ENCODE data around the gene PCID2. TPM values are rescaled to one million over a fixed set of nuclear protein-coding genes. Genes with fewer than 3 reads are reported as not detected.

Gene PCID2
- total and polyA plus RNA-seq, 2 of the 13 experiments (the other 11 are each of a cell fraction or from before 2014, with no cell fraction given) = 65.0 to 111 TPM

DNA sequence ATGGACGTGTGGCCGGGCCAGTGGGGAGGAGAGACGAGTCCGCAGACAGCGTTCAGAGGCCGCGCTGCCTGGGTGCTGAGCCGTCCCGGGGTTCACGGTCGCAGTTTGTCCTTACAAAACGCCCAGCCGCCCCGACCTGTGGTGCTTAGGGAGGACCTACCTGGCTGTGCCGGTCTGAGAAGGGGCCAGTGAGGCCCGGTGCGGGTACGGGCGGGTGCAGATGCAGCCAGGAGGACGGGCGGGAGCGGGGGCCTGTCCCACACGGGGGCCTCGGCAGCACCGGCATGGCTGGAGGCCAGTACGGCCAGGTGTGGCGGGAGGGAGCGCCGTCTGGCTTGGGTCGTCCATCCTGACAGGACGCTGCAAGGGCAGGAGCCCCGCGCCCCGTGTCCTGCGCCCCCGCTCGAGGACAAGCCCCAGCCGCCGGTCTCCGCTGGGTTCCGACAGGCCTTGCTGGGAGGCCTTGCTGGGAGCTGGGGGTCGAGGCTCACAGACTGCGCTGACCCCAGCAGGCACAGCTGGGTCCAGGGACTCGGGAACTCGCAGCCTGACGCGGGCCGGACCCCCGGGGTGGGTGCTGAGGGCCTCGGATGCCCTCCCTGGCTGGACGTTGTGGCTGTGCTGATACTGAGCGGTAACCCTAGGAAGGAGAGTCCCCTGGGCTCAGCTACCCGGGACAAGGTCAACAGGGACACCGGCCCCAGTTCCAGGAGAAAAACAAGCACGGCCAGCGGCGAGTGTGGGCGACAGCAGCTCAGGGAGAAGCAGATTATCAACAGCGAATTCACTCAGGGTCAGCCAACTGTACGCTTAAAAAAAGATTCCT lies 55.3 kb downstream of the PCID2 start (continued):
- TF ChIP-seq, protein P1, sequence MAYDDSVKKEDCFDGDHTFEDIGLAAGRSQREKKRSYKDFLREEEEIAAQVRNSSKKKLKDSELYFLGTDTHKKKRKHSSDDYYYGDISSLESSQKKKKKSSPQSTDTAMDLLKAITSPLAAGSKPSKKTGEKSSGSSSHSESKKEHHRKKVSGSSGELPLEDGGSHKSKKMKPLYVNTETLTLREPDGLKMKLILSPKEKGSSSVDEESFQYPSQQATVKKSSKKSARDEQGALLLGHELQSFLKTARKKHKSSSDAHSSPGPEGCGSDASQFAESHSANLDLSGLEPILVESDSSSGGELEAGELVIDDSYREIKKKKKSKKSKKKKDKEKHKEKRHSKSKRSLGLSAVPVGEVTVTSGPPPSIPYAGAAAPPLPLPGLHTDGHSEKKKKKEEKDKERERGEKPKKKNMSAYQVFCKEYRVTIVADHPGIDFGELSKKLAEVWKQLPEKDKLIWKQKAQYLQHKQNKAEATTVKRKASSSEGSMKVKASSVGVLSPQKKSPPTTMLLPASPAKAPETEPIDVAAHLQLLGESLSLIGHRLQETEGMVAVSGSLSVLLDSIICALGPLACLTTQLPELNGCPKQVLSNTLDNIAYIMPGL (CRISPR knock-in tag; IDR thresholded peaks at IDR 0.05; ENCODE audit: borderline replicate concordance in 1 of 2, low read depth in 1 of 2) = 0 out of 4 replicates have a peak, but pooled peaks of 1 of the 2 experiments have one; percentile 61
- TF ChIP-seq, protein P2, sequence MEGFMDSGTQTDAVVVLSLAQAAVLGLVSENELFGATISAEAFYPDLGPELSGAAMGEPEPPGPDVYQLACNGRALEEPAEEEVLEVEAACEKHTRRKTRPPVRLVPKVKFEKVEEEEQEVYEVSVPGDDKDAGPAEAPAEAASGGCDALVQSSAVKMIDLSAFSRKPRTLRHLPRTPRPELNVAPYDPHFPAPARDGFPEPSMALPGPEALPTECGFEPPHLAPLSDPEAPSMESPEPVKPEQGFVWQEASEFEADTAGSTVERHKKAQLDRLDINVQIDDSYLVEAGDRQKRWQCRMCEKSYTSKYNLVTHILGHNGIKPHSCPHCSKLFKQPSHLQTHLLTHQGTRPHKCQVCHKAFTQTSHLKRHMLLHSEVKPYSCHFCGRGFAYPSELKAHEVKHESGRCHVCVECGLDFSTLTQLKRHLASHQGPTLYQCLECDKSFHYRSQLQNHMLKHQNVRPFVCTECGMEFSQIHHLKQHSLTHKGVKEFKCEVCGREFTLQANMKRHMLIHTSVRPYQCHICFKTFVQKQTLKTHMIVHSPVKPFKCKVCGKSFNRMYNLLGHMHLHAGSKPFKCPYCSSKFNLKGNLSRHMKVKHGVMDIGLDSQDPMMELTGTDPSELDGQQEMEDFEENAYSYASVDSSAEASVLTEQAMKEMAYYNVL (CRISPR knock-in tag; IDR thresholded peaks at IDR 0.05; ENCODE audit: borderline replicate concordance) = peak; percentile 48
- no peak for TF ChIP-seq TOE1 (CRISPR knock-in tag; IDR thresholded peaks at IDR 0.05)
- TF ChIP-seq NCOA2 (CRISPR knock-in tag; IDR thresholded peaks at IDR 0.05) = no peak
- TF ChIP-seq HDAC2 (CRISPR knock-in tag; IDR thresholded peaks at IDR 0.05) = no peak
- TF ChIP-seq TCF12 (IDR thresholded peaks at IDR 0.05) = no peak
- TF ChIP-seq TCF12 (CRISPR knock-in tag; IDR thresholded peaks at IDR 0.05) = 0 out of 2 replicates have a peak, but pooled peaks have one; percentile 43
- TF ChIP-seq, protein P3, sequence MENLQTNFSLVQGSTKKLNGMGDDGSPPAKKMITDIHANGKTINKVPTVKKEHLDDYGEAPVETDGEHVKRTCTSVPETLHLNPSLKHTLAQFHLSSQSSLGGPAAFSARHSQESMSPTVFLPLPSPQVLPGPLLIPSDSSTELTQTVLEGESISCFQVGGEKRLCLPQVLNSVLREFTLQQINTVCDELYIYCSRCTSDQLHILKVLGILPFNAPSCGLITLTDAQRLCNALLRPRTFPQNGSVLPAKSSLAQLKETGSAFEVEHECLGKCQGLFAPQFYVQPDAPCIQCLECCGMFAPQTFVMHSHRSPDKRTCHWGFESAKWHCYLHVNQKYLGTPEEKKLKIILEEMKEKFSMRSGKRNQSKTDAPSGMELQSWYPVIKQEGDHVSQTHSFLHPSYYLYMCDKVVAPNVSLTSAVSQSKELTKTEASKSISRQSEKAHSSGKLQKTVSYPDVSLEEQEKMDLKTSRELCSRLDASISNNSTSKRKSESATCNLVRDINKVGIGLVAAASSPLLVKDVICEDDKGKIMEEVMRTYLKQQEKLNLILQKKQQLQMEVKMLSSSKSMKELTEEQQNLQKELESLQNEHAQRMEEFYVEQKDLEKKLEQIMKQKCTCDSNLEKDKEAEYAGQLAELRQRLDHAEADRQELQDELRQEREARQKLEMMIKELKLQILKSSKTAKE (CRISPR knock-in tag; IDR thresholded peaks at IDR 0.05; ENCODE audit: borderline replicate concordance) = peak; percentile 31; the same call in 1 of the 2 replicates
- peak; percentile 83 for TF ChIP-seq ZC3H13 (CRISPR knock-in tag; IDR thresholded peaks at IDR 0.05)
- peak; percentile 68 for TF ChIP-seq HOXA5 (CRISPR knock-in tag; IDR thresholded peaks at IDR 0.05)
- no peak for TF ChIP-seq HNF4G (IDR thresholded peaks at IDR 0.05; ENCODE audit: borderline replicate concordance, low read depth, low read length)
- TF ChIP-seq HNF4G (CRISPR knock-in tag; IDR thresholded peaks at IDR 0.05; ENCODE audit: borderline replicate concordance, low read depth) = 0 out of 2 replicates have a peak, but pooled peaks have one; percentile 8
- TF ChIP-seq TAF15 (IDR thresholded peaks at IDR 0.05; ENCODE audit: low read depth, low read length, poor library complexity, severe bottlenecking) = peak; percentile 46
- 0 out of 2 replicates have a peak, but pooled peaks have one; percentile 13 for TF ChIP-seq TP53 (CRISPR knock-in tag; conservative IDR thresholded peaks at IDR 0.05)
- TF ChIP-seq ZNF234 (CRISPR knock-in tag; conservative IDR thresholded peaks at IDR 0.05) = 0 out of 2 replicates have a peak, but pooled peaks have one; percentile 36
- TF ChIP-seq ZBTB7A (CRISPR knock-in tag; IDR thresholded peaks at IDR 0.05) = no peak
- TF ChIP-seq PHF5A (CRISPR knock-in tag; IDR thresholded peaks at IDR 0.05; ENCODE audit: low read depth, unreplicated experiment) = no peak
- TF ChIP-seq ZNF761 (CRISPR knock-in tag; conservative IDR thresholded peaks at IDR 0.05) = 0 out of 2 replicates have a peak, but pooled peaks have one; percentile 54
- TF ChIP-seq ZNF775 (CRISPR knock-in tag; IDR thresholded peaks at IDR 0.05; ENCODE audit: borderline replicate concordance) = peak; percentile 23; the same call in 1 of the 2 replicates
- TF ChIP-seq ZNF343 (CRISPR knock-in tag; IDR thresholded peaks at IDR 0.05) = peak; percentile 80; the same call in 1 of the 2 replicates
- peak; percentile 28 for TF ChIP-seq MEIS1 (CRISPR knock-in tag; IDR thresholded peaks at IDR 0.05; ENCODE audit: borderline replicate concordance)
- no peak for TF ChIP-seq ATM (IDR thresholded peaks at IDR 0.05; ENCODE audit: borderline replicate concordance)
- peak; percentile 43 for TF ChIP-seq SP2 (CRISPR knock-in tag; IDR thresholded peaks at IDR 0.05)
- peak; percentile 60; the same call in 1 of the 2 replicates for TF ChIP-seq WIZ (CRISPR knock-in tag; IDR thresholded peaks at IDR 0.05)

All from HepG2 (cell line).